Ovary (tissue), 9 donors: ENCODE measurements around the gene TMEFF2. TPM values are rescaled to one million over a fixed set of nuclear protein-coding genes. Genes with fewer than 3 reads are reported as not detected.

Experiments used
- DNase-seq, 5 donors: peaks; one replicate each; pipeline ENCODE4 v3.0.0-alpha.2; 2019 to 2020
- H3K27ac ChIP-seq, 2 donors: fragments of 200-600 bp; one replicate each; pipeline versions ENCODE4 v1.5.1 to v1.8.0; 2019 to 2022
- H3K27me3 ChIP-seq: fragments of 200-600 bp; one replicate; pipeline ENCODE4 v1.8.0; 2022
- H3K36me3 ChIP-seq: fragments of 200-600 bp; sonication (generic); one replicate; pipeline ENCODE4 v1.5.1; 2019
- H3K4me1 ChIP-seq: one replicate; pipeline ENCODE4 v1.8.1; 2013; ENCODE audit warnings: mild to moderate bottlenecking, moderate library complexity; ENCODE audit not compliant: insufficient read depth
- H3K4me3 ChIP-seq: fragments of 200-600 bp; sonication (generic); one replicate; pipeline ENCODE4 v1.5.1; 2017
- H3K9me3 ChIP-seq, 2 donors: fragments of 200-600 bp in 1 of 2; sonication (generic) in 1 of 2; one replicate each; pipeline versions ENCODE4 v1.5.1 to v1.8.1; 2013 to 2019; ENCODE audit warnings: mild to moderate bottlenecking in 1 of 2, moderate library complexity in 1 of 2
- CTCF ChIP-seq, 3 donors: fragments of 450-650 bp in 2 of 3; fragments of 200-600 bp in 1 of 3; IDR thresholded peaks; one replicate each; pipeline versions ENCODE4 v1.5.1 to v1.8.0; 2016 to 2022; ENCODE audit warnings: antibody characterized with exemption in 3 of 3, mild to moderate bottlenecking in 1 of 3
- EP300 ChIP-seq: sonication (generic); formaldehyde crosslinking; IDR thresholded peaks from one replicate; pipeline ENCODE4 v1.6.1; 2017; ENCODE audit warnings: antibody characterized with exemption
- POLR2A ChIP-seq: fragments of 450-650 bp; IDR thresholded peaks from one replicate; pipeline ENCODE4 v1.6.1; 2017; ENCODE audit warnings: antibody characterized with exemption, mild to moderate bottlenecking, moderate library complexity
- WGBS, 3 donors: extraction: QIAGEN DNeasy Blood & Tissue Kit in 1 of 3; methylation state at CpG; one replicate each; pipeline versions ENCODE4 v1.1.5 to v1.1.7; 2013 to 2017; 5-methylcytosine and 5-hydroxymethylcytosine counted together
- intact Hi-C, 4 donors: fragments of 100-400 bp; cut with DNase I; formaldehyde crosslinking; loops; one replicate each; pipeline versions ENCODE4 v1.11.0 to v1.15.1; 2022 to 2023
- polyA plus RNA-seq, 2 donors: library from polyadenylated mRNA; stranded (reverse); fragments of 200-250 nt in 1 of 2; fragments of 350-450 nt in 1 of 2; fragmentation: Illumina TruSeq in 1 of 2; extraction: RNeasy Lipid Tissue Mini Kit (QIAGEN cat#74804) in 1 of 2; gene quantifications; one replicate each; pipeline ENCODE4 v1.2.3, GENCODE V29; 2013 to 2014
- total RNA-seq, 7 donors: library from RNA; depleted of rRNA in 2 of 7; stranded (reverse); fragments of >200 nt in 2 of 7; fragmentation: NEBNext Ultra II Directional in 3 of 7; extraction: Animal tissue kit (Norgen Biotek cat#: 25700) in 3 of 7; gene quantifications; one replicate each; pipeline versions ENCODE4 v1.1.0 to v1.2.4, GENCODE V29; 2016 to 2023
- donor health status: DM: no; HTN: no; CAD: no; lungs with moderate emphysema.
- donor health status: DM: no; HTN: no; CAD: no.
- donor health status: Bipolar disorder and iron deficiency.
- donor health status: DM: yes; HTN: yes; CAD: no.
- donor health status: DM: no; HTN: no; CAD: no.
- donor health status: DM: yes; HTN: yes; CAD: no.

TMEFF2 gene
- total and polyA plus RNA-seq, 9 donors = 0.05 to 0.34 (median 0.08) TPM; not detected in 5

GRCh38 chr2:191942090-191942738, 252.5 kb downstream of the TMEFF2 start:
- no peaks in the 10 kb centered on the region for H3K4me1 ChIP-seq
- no peak for DNase-seq
- no peaks in the 10 kb centered on the region for H3K36me3 ChIP-seq
- H3K27me3 ChIP-seq = no peaks in the 10 kb centered on the region
- no peak overlapping the region for H3K4me3 ChIP-seq
- TF ChIP-seq CTCF (IDR thresholded peaks at IDR 0.05) (no peak), EP300 (no peak)
- WGBS, 3 donors = 72 to 80% (median 77%) methylated on average over 3 of the region's 3 CpGs
- H3K27ac ChIP-seq = no peak overlapping the region
- intact Hi-C loops = no loop called here
- no peaks in the 10 kb centered on the region for H3K9me3 ChIP-seq

DNA sequence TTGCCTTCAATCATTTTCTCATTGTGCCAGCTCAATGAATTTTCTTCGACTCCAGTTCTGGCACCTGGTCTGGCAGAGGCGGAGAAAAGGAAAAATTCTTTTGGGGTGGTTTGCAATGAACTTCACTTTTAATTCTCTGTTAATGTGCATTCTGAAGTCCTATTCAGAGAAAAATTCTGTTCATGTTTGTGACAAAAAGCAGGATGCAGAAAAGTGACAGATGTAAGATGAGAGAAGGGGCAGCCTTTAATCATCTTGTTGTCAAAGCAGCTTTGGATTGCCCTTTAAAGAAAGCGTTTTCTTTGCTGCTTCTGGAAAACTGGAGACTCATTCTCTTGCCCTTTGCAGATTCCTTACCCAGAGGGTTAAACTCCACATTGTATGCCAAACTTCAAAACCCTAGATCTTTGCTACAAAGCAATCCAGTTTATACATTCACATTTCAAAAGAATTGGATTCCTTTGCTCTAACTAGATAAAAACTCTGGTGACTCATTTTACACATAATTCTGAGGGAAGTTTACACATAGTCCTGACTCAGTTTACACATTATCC, 253.3 kb downstream of the TMEFF2 start:
- intact Hi-C loops = no loop called here
- Histone ChIP-seq H3K27me3 (no peaks in the 10 kb centered on the region), H3K4me3 (no peak overlapping the region), H3K4me1 (no peaks in the 10 kb centered on the region), H3K27ac (no peak overlapping the region), H3K36me3 (no peaks in the 10 kb centered on the region), H3K9me3 (no peaks in the 10 kb centered on the region)
- WGBS, 3 donors = 71 to 84% (median 79%) methylated on average over 3 of the region's 3 CpGs
- TF ChIP-seq POLR2A (no peak), EP300 (no peak)
- no peak for DNase-seq

DNA sequence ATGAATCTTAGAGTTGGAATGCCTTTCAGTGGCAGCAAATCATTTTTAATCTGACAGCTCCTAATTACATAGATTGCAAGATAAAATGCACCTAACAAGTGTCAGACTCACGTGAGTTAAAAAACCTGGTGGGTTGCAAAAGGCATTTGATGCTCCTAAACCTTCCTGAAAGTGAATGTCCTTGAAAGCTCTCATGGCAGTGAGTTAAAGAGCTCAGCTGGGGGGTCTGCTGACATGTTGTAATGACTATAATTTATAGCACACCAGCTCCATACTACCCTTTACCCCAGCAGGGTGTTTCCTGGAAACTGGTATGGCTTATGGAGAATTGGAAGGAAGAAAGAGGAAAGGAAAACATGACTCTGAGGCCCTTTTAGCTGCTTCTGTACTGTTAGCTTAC, 256.0 kb downstream of the TMEFF2 start:
- no peak for DNase-seq
- 90 to 92% (median 91%) methylated on average over 1 of the region's 1 CpG for WGBS, 3 donors
- Histone ChIP-seq H3K27me3 (no peaks in the 10 kb centered on the region), H3K9me3 (no peaks in the 10 kb centered on the region), H3K27ac (no peak overlapping the region), H3K4me1 (no peaks in the 10 kb centered on the region), H3K4me3 (no peak overlapping the region), H3K36me3 (no peaks in the 10 kb centered on the region)
- intact Hi-C loops = no loop called here
- TF ChIP-seq EP300 = no peak
- no peak for TF ChIP-seq POLR2A
- TF ChIP-seq CTCF (IDR thresholded peaks at IDR 0.05) = no peak

- Histone ChIP-seq H3K36me3 (no peaks in the 10 kb centered on the region), H3K4me1 (no peaks in the 10 kb centered on the region), H3K27ac (no peak overlapping the region), H3K9me3 (no peaks in the 10 kb centered on the region), H3K4me3 (no peak overlapping the region), H3K27me3 (no peaks in the 10 kb centered on the region)
- 95 to 97% (median 96%) methylated on average over 2 of the region's 2 CpGs for WGBS, 3 donors
- no peak for DNase-seq
- intact Hi-C loops = no loop called here
- TF ChIP-seq EP300 (no peak), POLR2A (no peak), CTCF (IDR thresholded peaks at IDR 0.05) (no peak)
Measured at GRCh38 chr2:191936882-191937405, 257.8 kb downstream of the TMEFF2 start.

GRCh38 chr2:191935247-191935646, 259.5 kb downstream of the TMEFF2 start:
- TF ChIP-seq POLR2A (no peak), CTCF (IDR thresholded peaks at IDR 0.05) (no peak), EP300 (no peak)
- intact Hi-C loops = no loop called here
- no peak for DNase-seq
- H3K27ac ChIP-seq = no peak overlapping the region
- H3K4me3 ChIP-seq = no peak overlapping the region
- no peaks in the 10 kb centered on the region for H3K36me3 ChIP-seq
- H3K9me3 ChIP-seq = no peaks in the 10 kb centered on the region
- 71 to 77% (median 71%) methylated on average over 3 of the region's 3 CpGs for WGBS, 3 donors
- H3K4me1 ChIP-seq = no peaks in the 10 kb centered on the region
- H3K27me3 ChIP-seq = no peaks in the 10 kb centered on the region
